Astrocyte (in vitro differentiated cells and primary cell): Measurements from ENCODE around the gene SOX30. TPM values are rescaled to one million over a fixed set of nuclear protein-coding genes. Genes with fewer than 3 reads are reported as not detected.

Experiments
- DNase-seq: peaks from one replicate; pipeline ENCODE4 v3.0.0-alpha.2; 2010; ENCODE audit warnings: low read depth
- FAIRE-seq: peaks from 2 replicates; lab custom pipeline; 2011; peaks lifted over from hg19 to GRCh38; lab: Jason Lieb, UNC
- H2AFZ ChIP-seq: 2 replicates; pipeline ENCODE4 v1.6.0; 2012; ENCODE audit warnings: low read depth, low read length, inconsistent platforms
- H3K27ac ChIP-seq: 2 replicates; pipeline ENCODE4 v1.5.1; 2011; ENCODE audit warnings: low read depth, low read length, inconsistent platforms
- H3K27me3 ChIP-seq: 2 replicates; pipeline ENCODE4 v1.6.0; 2011; ENCODE audit warnings: low read length, inconsistent platforms; ENCODE audit not compliant: insufficient read depth
- H3K36me3 ChIP-seq: 2 replicates; pipeline ENCODE4 v1.5.1; 2011; ENCODE audit warnings: low read length, inconsistent platforms; ENCODE audit not compliant: insufficient read depth
- H3K4me1 ChIP-seq: 2 replicates; pipeline ENCODE4 v1.5.1; 2011; ENCODE audit warnings: low read length, inconsistent platforms; ENCODE audit not compliant: insufficient read depth
- H3K4me2 ChIP-seq: 2 replicates; pipeline ENCODE4 v1.6.0; 2012; ENCODE audit warnings: low read length, inconsistent platforms
- H3K4me3 ChIP-seq: 2 replicates; pipeline ENCODE4 v1.5.1; 2011; ENCODE audit warnings: low read depth, mild to moderate bottlenecking, low read length, inconsistent platforms; ENCODE audit not compliant: insufficient read depth
- H3K79me2 ChIP-seq: 2 replicates; pipeline ENCODE4 v1.6.0; 2012; ENCODE audit warnings: mild to moderate bottlenecking, low read length, inconsistent platforms; ENCODE audit not compliant: insufficient read depth
- H3K9ac ChIP-seq: 2 replicates; pipeline ENCODE4 v1.6.0; 2012; ENCODE audit warnings: mild to moderate bottlenecking, low read length, inconsistent platforms
- H3K9me3 ChIP-seq: 2 replicates; pipeline ENCODE4 v1.5.1; 2012; ENCODE audit warnings: low read depth, mild to moderate bottlenecking, low read length, inconsistent platforms; ENCODE audit not compliant: insufficient read depth
- H4K20me1 ChIP-seq: 2 replicates; pipeline ENCODE4 v1.6.0; 2012; ENCODE audit warnings: low read length, inconsistent platforms; ENCODE audit not compliant: insufficient read depth
- H3K27ac Mint-ChIP-seq: one replicate; pipeline ENCODE4 v1.8.0; 2021; ENCODE audit warnings: mild to moderate bottlenecking, mixed read lengths; ENCODE audit not compliant: unreplicated experiment
- H3K27me3 Mint-ChIP-seq: one replicate; pipeline ENCODE4 v1.8.0; 2021; ENCODE audit warnings: low read depth, mixed read lengths; ENCODE audit not compliant: unreplicated experiment
- H3K36me3 Mint-ChIP-seq: one replicate; pipeline ENCODE4 v1.8.0; 2021; ENCODE audit warnings: low read depth, mixed read lengths; ENCODE audit not compliant: unreplicated experiment
- H3K4me1 Mint-ChIP-seq: one replicate; pipeline ENCODE4 v1.8.0; 2021; ENCODE audit warnings: low read depth, mixed read lengths; ENCODE audit not compliant: unreplicated experiment
- H3K4me3 Mint-ChIP-seq: one replicate; pipeline ENCODE4 v1.8.0; 2021; ENCODE audit warnings: mild to moderate bottlenecking, moderate library complexity, mixed read lengths; ENCODE audit not compliant: unreplicated experiment
- H3K9me3 Mint-ChIP-seq: one replicate; pipeline ENCODE4 v1.8.0; 2021; ENCODE audit warnings: mild to moderate bottlenecking, mixed read lengths; ENCODE audit not compliant: unreplicated experiment
- CTCF ChIP-seq: IDR thresholded peaks from 2 replicates; pipeline ENCODE4 v1.5.1; 2011; ENCODE audit warnings: low read depth, mild to moderate bottlenecking, inconsistent platforms, low read length, moderate library complexity; ENCODE audit not compliant: insufficient read depth
- EZH2 ChIP-seq: IDR thresholded peaks from 2 replicates; pipeline ENCODE4 v1.6.1; 2012; ENCODE audit warnings: mild to moderate bottlenecking, low read length, inconsistent platforms; ENCODE audit not compliant: insufficient read depth
- total RNA-seq: library from RNA; stranded (reverse); gene quantifications from 2 replicates; pipeline ENCODE4 v1.2.1, GENCODE V29; 2021

The SOX30 gene
- total RNA-seq, 1 donor from 2014 or later, result 0.14 TPM

DNA sequence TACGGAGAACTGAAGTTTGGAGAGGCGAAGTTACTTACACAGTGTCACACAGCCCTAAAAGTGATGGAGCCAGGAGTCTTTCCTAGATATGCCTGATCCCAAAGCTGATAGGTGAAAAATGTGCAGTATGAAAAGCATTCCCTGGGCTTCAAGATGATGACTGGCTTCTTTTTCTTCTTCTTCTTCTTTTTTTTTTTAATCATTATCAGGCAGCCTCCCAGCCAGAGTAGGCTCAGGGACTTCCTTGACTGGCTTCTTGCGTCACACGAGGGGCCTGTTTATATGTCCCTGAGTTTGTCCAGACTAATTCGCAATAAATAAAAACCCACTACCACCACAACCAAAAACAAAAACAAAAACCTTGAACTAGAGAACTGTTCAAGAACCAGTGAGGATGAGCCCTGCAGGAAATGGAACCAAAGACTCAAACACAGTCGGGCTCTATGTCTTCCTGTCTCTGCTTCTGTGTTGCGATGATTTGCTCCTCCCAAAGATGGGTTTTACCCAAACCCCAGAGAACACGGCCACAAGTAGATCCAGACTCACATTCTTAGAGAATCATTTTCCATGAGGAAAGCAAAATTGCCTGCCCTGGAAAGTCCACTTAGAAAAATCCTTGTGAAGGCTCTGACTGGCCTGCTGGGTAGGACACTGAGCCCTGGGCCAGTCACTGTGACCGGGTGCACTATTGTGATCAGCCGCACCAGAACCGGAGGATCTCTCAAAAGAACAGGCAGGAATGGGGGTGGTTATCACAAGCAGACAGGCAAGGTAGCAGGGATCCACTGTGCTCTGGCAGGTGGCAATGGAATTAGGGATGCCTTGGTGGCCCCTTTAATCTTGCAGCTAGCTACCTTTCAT, 38.6 kb downstream of the SOX30 start:
- no peak overlapping the region for H3K27ac ChIP-seq
- Mint-ChIP-seq H3K27ac (no peak overlapping the region), H3K4me1 (peaks cover 8% of the 10 kb centered on the region), H3K36me3 (no peaks in the 10 kb centered on the region), H3K27me3 (no peaks in the 10 kb centered on the region), H3K4me3 (no peak overlapping the region), H3K9me3 (peaks cover 2% of the 10 kb centered on the region)
- H4K20me1 ChIP-seq, result no peaks in the 10 kb centered on the region
- no peaks in the 10 kb centered on the region for H3K27me3 ChIP-seq
- H3K36me3 ChIP-seq, result no peaks in the 10 kb centered on the region
- DNase-seq, result no peak
- H3K4me3 ChIP-seq, result no peak overlapping the region
- FAIRE-seq, result no peak
- no peaks in the 10 kb centered on the region for H3K79me2 ChIP-seq
- H3K4me2 ChIP-seq, result no peak overlapping the region
- H3K9me3 ChIP-seq, result no peaks in the 10 kb centered on the region
- no peak overlapping the region for H3K9ac ChIP-seq
- no peak for TF ChIP-seq EZH2
- no peak for TF ChIP-seq CTCF
- H3K4me1 ChIP-seq, result peaks cover 3% of the 10 kb centered on the region
- H2AFZ ChIP-seq, result no peak overlapping the region

GRCh38 chr5:157612581-157612980, 39.7 kb downstream of the SOX30 start:
- H3K4me1 ChIP-seq, result peaks cover 6% of the 10 kb centered on the region
- no peak overlapping the region for H3K9ac ChIP-seq
- H3K4me3 Mint-ChIP-seq, result no peak overlapping the region
- no peaks in the 10 kb centered on the region for H3K36me3 ChIP-seq
- TF ChIP-seq CTCF (no peak), EZH2 (no peak)
- no peaks in the 10 kb centered on the region for H3K27me3 ChIP-seq
- no peak overlapping the region for H3K27ac Mint-ChIP-seq
- no peaks in the 10 kb centered on the region for H3K9me3 ChIP-seq
- no peak for FAIRE-seq
- H3K79me2 ChIP-seq, result no peaks in the 10 kb centered on the region
- H3K27ac ChIP-seq, result no peak overlapping the region
- no peak for DNase-seq
- no peaks in the 10 kb centered on the region for H3K36me3 Mint-ChIP-seq
- peaks cover 2% of the 10 kb centered on the region for H3K9me3 Mint-ChIP-seq
- H3K4me3 ChIP-seq, result no peak overlapping the region
- H3K27me3 Mint-ChIP-seq, result no peaks in the 10 kb centered on the region
- peaks cover 12% of the 10 kb centered on the region for H3K4me1 Mint-ChIP-seq
- no peak overlapping the region for H3K4me2 ChIP-seq
- H4K20me1 ChIP-seq, result no peaks in the 10 kb centered on the region
- H2AFZ ChIP-seq, result no peak overlapping the region
